Measurements from ENCODE around the gene COL11A1. TPM values are rescaled to one million over a fixed set of nuclear protein-coding genes. Genes with fewer than 3 reads are reported as not detected.
A peak's percentile ranks its signal among the peaks of the same experiment; 100 is the strongest.

Gene COL11A1
- total RNA-seq, 1 experiment from 2014 or later = not detected

GRCh38 chr1:102837551-102837950 is 270.8 kb downstream of the COL11A1 start:
- TF ChIP-seq EZH2 (IDR thresholded peaks at IDR 0.05; ENCODE audit: low read depth) = no peak
- TF ChIP-seq CTCF (conservative IDR thresholded peaks at IDR 0.05) = no peak
- Histone ChIP-seq H3K4me2 (peak overlapping the region; percentile 71), H3K27me3 (ENCODE audit: insufficient read depth, low read depth) (no peaks in the 10 kb centered on the region), H3K79me2 (ENCODE audit: low read depth) (no peaks in the 10 kb centered on the region), H3K36me3 (ENCODE audit: low read depth) (no peaks in the 10 kb centered on the region), H3K9me2 (ENCODE audit: insufficient read depth) (no peaks in the 10 kb centered on the region), H3F3A (ENCODE audit: insufficient read depth, low read depth) (peaks cover 40% of the 10 kb centered on the region), H3K27ac (peak overlapping the region; percentile 80), H3K4me1 (replicated peaks; ENCODE audit: insufficient read depth) (peaks cover 67% of the 10 kb centered on the region), H3K9me3 (ENCODE audit: insufficient read depth, low read depth) (0 out of 2 replicates have a peak, but pooled peaks cover 5% of the 10 kb centered on the region), H3K4me3 (peak overlapping the region; percentile 2; the same call in 1 of the 2 replicates), H2AFZ (no peak overlapping the region), H4K20me1 (ENCODE audit: insufficient read depth) (no peaks in the 10 kb centered on the region)
- intact Hi-C loops (cut with micrococcal nuclease; ENCODE audit: unreplicated experiment) = loop anchor here (5.0 kb wide), 1 partner anchor 60 kb away; no protein-coding TSS in a partner anchor
- ChIA-PET POLR2A (ENCODE audit: unreplicated experiment) (interaction anchor here (0.6 to 0.7 kb wide), 2 partner anchors 61 to 126 kb away, joined by 3 to 4 read pairs; no protein-coding TSS in a partner anchor), CTCF (no interaction called here)
- DNase-seq = peak in 1 of 2 experiments; percentile 96
- BruUV-seq (replicated peaks) = no TSS peak

GRCh38 chr1:102836991-102837390 is 271.3 kb downstream of the COL11A1 start:
- H3K4me3 ChIP-seq = peak overlapping the region; percentile 2; the same call in 1 of the 2 replicates

GRCh38 chr1:102834688-102835320 is 273.5 kb downstream of the COL11A1 start:
- Histone ChIP-seq H3K79me2 (ENCODE audit: low read depth) (no peaks in the 10 kb centered on the region), H3F3A (ENCODE audit: insufficient read depth, low read depth) (peaks cover 40% of the 10 kb centered on the region), H3K27me3 (ENCODE audit: insufficient read depth, low read depth) (no peaks in the 10 kb centered on the region), H3K4me2 (peak overlapping the region; percentile 38), H3K9me3 (ENCODE audit: insufficient read depth, low read depth) (0 out of 2 replicates have a peak, but pooled peaks cover 5% of the 10 kb centered on the region), H3K36me3 (ENCODE audit: low read depth) (no peaks in the 10 kb centered on the region), H3K4me3 (no peak overlapping the region), H3K27ac (peak overlapping the region; percentile 76), H3K9me2 (ENCODE audit: insufficient read depth) (no peaks in the 10 kb centered on the region), H2AFZ (no peak overlapping the region), H3K4me1 (replicated peaks; ENCODE audit: insufficient read depth) (peaks cover 67% of the 10 kb centered on the region), H4K20me1 (ENCODE audit: insufficient read depth) (no peaks in the 10 kb centered on the region)
- BruUV-seq (replicated peaks) = no TSS peak
- intact Hi-C loops (cut with micrococcal nuclease; ENCODE audit: unreplicated experiment) = loop anchor here (5.0 kb wide), 1 partner anchor 62 kb away; no protein-coding TSS in a partner anchor
- CTCF ChIA-PET = no interaction called here
- TF ChIP-seq CTCF (conservative IDR thresholded peaks at IDR 0.05) = no peak
- no peak for TF ChIP-seq EZH2 (IDR thresholded peaks at IDR 0.05; ENCODE audit: low read depth)
- POLR2A ChIA-PET (ENCODE audit: unreplicated experiment) = interaction anchor here (0.5 kb wide), 1 partner anchor 58 kb away, joined by 4 read pairs; no protein-coding TSS in a partner anchor
- DNase-seq = peak in 1 of 2 experiments; percentile 91

More at GRCh38 chr1:102836991-102837390, 271.3 kb downstream of the COL11A1 start:
- no peaks in the 10 kb centered on the region for H3K79me2 ChIP-seq (ENCODE audit: low read depth)
- H3K9me2 ChIP-seq (ENCODE audit: insufficient read depth) = no peaks in the 10 kb centered on the region
- no peaks in the 10 kb centered on the region for H4K20me1 ChIP-seq (ENCODE audit: insufficient read depth)
- H3K9me3 ChIP-seq (ENCODE audit: insufficient read depth, low read depth) = 0 out of 2 replicates have a peak, but pooled peaks cover 5% of the 10 kb centered on the region
- no peaks in the 10 kb centered on the region for H3K27me3 ChIP-seq (ENCODE audit: insufficient read depth, low read depth)
- H3F3A ChIP-seq (ENCODE audit: insufficient read depth, low read depth) = peaks cover 40% of the 10 kb centered on the region
- H2AFZ ChIP-seq = no peak overlapping the region
- peak overlapping the region; percentile 71 for H3K4me2 ChIP-seq
- peak in 1 of 2 experiments; percentile 83 for DNase-seq
- POLR2A ChIA-PET (ENCODE audit: unreplicated experiment) = no interaction called here
- CTCF ChIA-PET = no interaction called here
- H3K36me3 ChIP-seq (ENCODE audit: low read depth) = no peaks in the 10 kb centered on the region
- no TSS peak for BruUV-seq (replicated peaks)
- peak overlapping the region; percentile 80 for H3K27ac ChIP-seq
- intact Hi-C loops (cut with micrococcal nuclease; ENCODE audit: unreplicated experiment) = loop anchor here (5.0 kb wide), 1 partner anchor 60 kb away; no protein-coding TSS in a partner anchor
- peaks cover 67% of the 10 kb centered on the region for H3K4me1 ChIP-seq (replicated peaks; ENCODE audit: insufficient read depth)
- no peak for TF ChIP-seq EZH2 (IDR thresholded peaks at IDR 0.05; ENCODE audit: low read depth)
- no peak for TF ChIP-seq CTCF (conservative IDR thresholded peaks at IDR 0.05)

Measured in PC-9 (cell line).